Testis (tissue), 3 donors: Measurements from ENCODE around the gene IQGAP3. TPM values are rescaled to one million over a fixed set of nuclear protein-coding genes. Genes with fewer than 3 reads are reported as not detected.
A peak's percentile ranks its signal among the peaks of the same experiment; 100 is the strongest.

ENCODE experiments used
- DNase-seq: peaks from one replicate; pipeline ENCODE4 v3.0.0-alpha.2; 2019
- H3K27ac ChIP-seq, 2 donors: fragments of 200-600 bp; sonication (generic); one replicate each; pipeline ENCODE4 v1.5.1; 2019
- H3K27me3 ChIP-seq: fragments of 200-600 bp; sonication (generic); one replicate; pipeline ENCODE4 v1.5.1; 2019
- H3K36me3 ChIP-seq: fragments of 200-600 bp; sonication (generic); one replicate; pipeline ENCODE4 v1.5.1; 2017; ENCODE audit warnings: low read depth; ENCODE audit errors: missing control alignments
- H3K4me1 ChIP-seq: fragments of 200-600 bp; sonication (generic); one replicate; pipeline ENCODE4 v1.5.1; 2019
- H3K4me3 ChIP-seq, 2 donors: fragments of 200-600 bp; sonication (generic); one replicate each; pipeline ENCODE4 v1.5.1; 2017 to 2019
- H3K9me3 ChIP-seq: fragments of 200-600 bp; sonication (generic); one replicate; pipeline ENCODE4 v1.5.1; 2017
- CTCF ChIP-seq, 3 experiments: fragments of 450-650 bp in 2 of 3; fragments of 200-600 bp in 1 of 3; sonication (generic) in 1 of 3; IDR thresholded peaks; one replicate each; pipeline ENCODE4 v1.5.1; 2016 to 2019; ENCODE audit warnings: antibody characterized with exemption in 3 of 3, mild to moderate bottlenecking in 2 of 3, moderate library complexity in 1 of 3
- POLR2A ChIP-seq: fragments of 450-650 bp; IDR thresholded peaks from one replicate; pipeline ENCODE4 v1.6.1; 2017; ENCODE audit warnings: antibody characterized with exemption, mild to moderate bottlenecking, moderate library complexity
- WGBS, 2 donors: methylation state at CpG; one replicate each; pipeline ENCODE4 v1.1.5; 2018; 5-methylcytosine and 5-hydroxymethylcytosine counted together
- intact Hi-C: fragments of 100-400 bp; cut with DNase I; formaldehyde crosslinking; loops from one replicate; pipeline ENCODE4 v1.15.1; 2023; ENCODE audit warnings: low total_unique reads
- polyA plus RNA-seq: library from polyadenylated mRNA; stranded (reverse); fragments of 350-450 nt; fragmentation: Illumina TruSeq; extraction: RNeasy Lipid Tissue Mini Kit (QIAGEN cat#74804); gene quantifications from one replicate; pipeline ENCODE4 v1.2.3, GENCODE V29; 2014; ENCODE audit warnings: low read depth, low replicate concordance; ENCODE audit not compliant: insufficient read depth
- total RNA-seq, 2 donors: library from RNA; depleted of rRNA; stranded (reverse); fragments of >200 nt; gene quantifications; one replicate each; pipeline ENCODE4 v1.2.3, GENCODE V29; 2016

The IQGAP3 gene
- total and polyA plus RNA-seq, 3 donors from 2014 or later: 5.6 to 13.4 (median 8.2) TPM

GRCh38 chr1:156504821-156505678 lies 67.3 kb downstream of the IQGAP3 start:
- Histone ChIP-seq H3K4me1 (peaks cover 66% of the 10 kb centered on the region), H3K4me3 (peak overlapping the region; percentile 12 to 48), H3K27ac (peak overlapping the region; percentile 98 to 100), H3K27me3 (no peaks in the 10 kb centered on the region), H3K9me3 (no peaks in the 10 kb centered on the region), H3K36me3 (no peaks in the 10 kb centered on the region)
- TF ChIP-seq POLR2A (no peak), CTCF (IDR thresholded peaks at IDR 0.05) (peak in 1 of 3 experiments; percentile 45)
- 3% methylated on average over 37 to 45 of the region's 45 CpGs for WGBS, 2 donors
- DNase-seq: peak; percentile 99
- intact Hi-C loops: loop anchor here (5.0 kb wide), 1 partner anchor 97 kb away; the partner anchor contains the start of gene GPATCH4

- Histone ChIP-seq H3K4me3 (peak overlapping the region; percentile 12 to 48), H3K9me3 (no peaks in the 10 kb centered on the region), H3K27me3 (no peaks in the 10 kb centered on the region), H3K27ac (peak overlapping the region; percentile 98 to 100), H3K4me1 (peaks cover 60% of the 10 kb centered on the region), H3K36me3 (no peaks in the 10 kb centered on the region)
- no peak for DNase-seq
- TF ChIP-seq POLR2A: no peak
- TF ChIP-seq CTCF (IDR thresholded peaks at IDR 0.05): no peak
- intact Hi-C loops: no loop called here
- WGBS, 2 donors: 31 to 52% methylated on average over 5 of the region's 5 CpGs
Observed at GRCh38 chr1:156504438-156504813, 67.9 kb downstream of the IQGAP3 start.

- 54 to 55% methylated on average over 5 of the region's 5 CpGs for WGBS, 2 donors
- intact Hi-C loops: no loop called here
- no peak for DNase-seq
- TF ChIP-seq CTCF (IDR thresholded peaks at IDR 0.05): no peak
- TF ChIP-seq POLR2A: no peak
- H3K9me3 ChIP-seq: no peaks in the 10 kb centered on the region
- peak overlapping the region; percentile 98 to 100 for H3K27ac ChIP-seq
- H3K36me3 ChIP-seq: no peaks in the 10 kb centered on the region
- H3K4me1 ChIP-seq: peaks cover 56% of the 10 kb centered on the region
- no peak overlapping the region for H3K4me3 ChIP-seq
- no peaks in the 10 kb centered on the region for H3K27me3 ChIP-seq
Observed at GRCh38 chr1:156503698-156504437, 68.5 kb downstream of the IQGAP3 start.

GRCh38 chr1:156502894-156503697 lies 69.3 kb downstream of the IQGAP3 start:
- Histone ChIP-seq H3K9me3 (no peaks in the 10 kb centered on the region), H3K27ac (peak overlapping the region; percentile 98 to 100), H3K4me3 (no peak overlapping the region), H3K27me3 (no peaks in the 10 kb centered on the region), H3K36me3 (no peaks in the 10 kb centered on the region), H3K4me1 (peaks cover 56% of the 10 kb centered on the region)
- DNase-seq: peak; percentile 78
- intact Hi-C loops: no loop called here
- TF ChIP-seq POLR2A: no peak
- TF ChIP-seq CTCF (IDR thresholded peaks at IDR 0.05): no peak
- whole genome bisulfite sequencing, 2 donors: 18% methylated on average over 12 of the region's 12 CpGs
